Measurements from ENCODE around the gene APOBEC4. TPM values are rescaled to one million over a fixed set of nuclear protein-coding genes. Genes with fewer than 3 reads are reported as not detected.

Gene APOBEC4
- total and polyA plus RNA-seq, 2 of the 8 experiments (the other 6 are each of a cell fraction or from before 2014, with no cell fraction given), result not detected

DNA sequence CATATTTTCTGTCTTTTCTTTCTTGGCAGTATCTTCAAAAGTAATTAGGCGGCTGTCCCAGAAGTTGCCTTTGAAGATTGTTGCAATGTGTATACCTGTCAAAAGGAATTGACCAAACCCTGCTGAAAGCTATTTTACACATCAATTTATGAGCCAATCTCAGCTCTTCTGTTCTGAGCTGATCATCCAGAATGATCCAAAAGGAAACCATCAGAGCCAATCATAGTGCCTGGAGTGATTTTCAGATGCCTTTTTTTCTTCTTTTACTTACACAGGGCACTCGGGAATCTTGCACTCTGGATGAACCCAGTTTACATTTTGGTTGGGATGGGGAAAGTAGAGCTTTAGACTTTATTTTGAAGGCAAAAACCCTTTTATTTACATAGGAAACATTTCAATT is 21.8 kb upstream of the APOBEC4 start (continued):
- TF ChIP-seq, protein P1, sequence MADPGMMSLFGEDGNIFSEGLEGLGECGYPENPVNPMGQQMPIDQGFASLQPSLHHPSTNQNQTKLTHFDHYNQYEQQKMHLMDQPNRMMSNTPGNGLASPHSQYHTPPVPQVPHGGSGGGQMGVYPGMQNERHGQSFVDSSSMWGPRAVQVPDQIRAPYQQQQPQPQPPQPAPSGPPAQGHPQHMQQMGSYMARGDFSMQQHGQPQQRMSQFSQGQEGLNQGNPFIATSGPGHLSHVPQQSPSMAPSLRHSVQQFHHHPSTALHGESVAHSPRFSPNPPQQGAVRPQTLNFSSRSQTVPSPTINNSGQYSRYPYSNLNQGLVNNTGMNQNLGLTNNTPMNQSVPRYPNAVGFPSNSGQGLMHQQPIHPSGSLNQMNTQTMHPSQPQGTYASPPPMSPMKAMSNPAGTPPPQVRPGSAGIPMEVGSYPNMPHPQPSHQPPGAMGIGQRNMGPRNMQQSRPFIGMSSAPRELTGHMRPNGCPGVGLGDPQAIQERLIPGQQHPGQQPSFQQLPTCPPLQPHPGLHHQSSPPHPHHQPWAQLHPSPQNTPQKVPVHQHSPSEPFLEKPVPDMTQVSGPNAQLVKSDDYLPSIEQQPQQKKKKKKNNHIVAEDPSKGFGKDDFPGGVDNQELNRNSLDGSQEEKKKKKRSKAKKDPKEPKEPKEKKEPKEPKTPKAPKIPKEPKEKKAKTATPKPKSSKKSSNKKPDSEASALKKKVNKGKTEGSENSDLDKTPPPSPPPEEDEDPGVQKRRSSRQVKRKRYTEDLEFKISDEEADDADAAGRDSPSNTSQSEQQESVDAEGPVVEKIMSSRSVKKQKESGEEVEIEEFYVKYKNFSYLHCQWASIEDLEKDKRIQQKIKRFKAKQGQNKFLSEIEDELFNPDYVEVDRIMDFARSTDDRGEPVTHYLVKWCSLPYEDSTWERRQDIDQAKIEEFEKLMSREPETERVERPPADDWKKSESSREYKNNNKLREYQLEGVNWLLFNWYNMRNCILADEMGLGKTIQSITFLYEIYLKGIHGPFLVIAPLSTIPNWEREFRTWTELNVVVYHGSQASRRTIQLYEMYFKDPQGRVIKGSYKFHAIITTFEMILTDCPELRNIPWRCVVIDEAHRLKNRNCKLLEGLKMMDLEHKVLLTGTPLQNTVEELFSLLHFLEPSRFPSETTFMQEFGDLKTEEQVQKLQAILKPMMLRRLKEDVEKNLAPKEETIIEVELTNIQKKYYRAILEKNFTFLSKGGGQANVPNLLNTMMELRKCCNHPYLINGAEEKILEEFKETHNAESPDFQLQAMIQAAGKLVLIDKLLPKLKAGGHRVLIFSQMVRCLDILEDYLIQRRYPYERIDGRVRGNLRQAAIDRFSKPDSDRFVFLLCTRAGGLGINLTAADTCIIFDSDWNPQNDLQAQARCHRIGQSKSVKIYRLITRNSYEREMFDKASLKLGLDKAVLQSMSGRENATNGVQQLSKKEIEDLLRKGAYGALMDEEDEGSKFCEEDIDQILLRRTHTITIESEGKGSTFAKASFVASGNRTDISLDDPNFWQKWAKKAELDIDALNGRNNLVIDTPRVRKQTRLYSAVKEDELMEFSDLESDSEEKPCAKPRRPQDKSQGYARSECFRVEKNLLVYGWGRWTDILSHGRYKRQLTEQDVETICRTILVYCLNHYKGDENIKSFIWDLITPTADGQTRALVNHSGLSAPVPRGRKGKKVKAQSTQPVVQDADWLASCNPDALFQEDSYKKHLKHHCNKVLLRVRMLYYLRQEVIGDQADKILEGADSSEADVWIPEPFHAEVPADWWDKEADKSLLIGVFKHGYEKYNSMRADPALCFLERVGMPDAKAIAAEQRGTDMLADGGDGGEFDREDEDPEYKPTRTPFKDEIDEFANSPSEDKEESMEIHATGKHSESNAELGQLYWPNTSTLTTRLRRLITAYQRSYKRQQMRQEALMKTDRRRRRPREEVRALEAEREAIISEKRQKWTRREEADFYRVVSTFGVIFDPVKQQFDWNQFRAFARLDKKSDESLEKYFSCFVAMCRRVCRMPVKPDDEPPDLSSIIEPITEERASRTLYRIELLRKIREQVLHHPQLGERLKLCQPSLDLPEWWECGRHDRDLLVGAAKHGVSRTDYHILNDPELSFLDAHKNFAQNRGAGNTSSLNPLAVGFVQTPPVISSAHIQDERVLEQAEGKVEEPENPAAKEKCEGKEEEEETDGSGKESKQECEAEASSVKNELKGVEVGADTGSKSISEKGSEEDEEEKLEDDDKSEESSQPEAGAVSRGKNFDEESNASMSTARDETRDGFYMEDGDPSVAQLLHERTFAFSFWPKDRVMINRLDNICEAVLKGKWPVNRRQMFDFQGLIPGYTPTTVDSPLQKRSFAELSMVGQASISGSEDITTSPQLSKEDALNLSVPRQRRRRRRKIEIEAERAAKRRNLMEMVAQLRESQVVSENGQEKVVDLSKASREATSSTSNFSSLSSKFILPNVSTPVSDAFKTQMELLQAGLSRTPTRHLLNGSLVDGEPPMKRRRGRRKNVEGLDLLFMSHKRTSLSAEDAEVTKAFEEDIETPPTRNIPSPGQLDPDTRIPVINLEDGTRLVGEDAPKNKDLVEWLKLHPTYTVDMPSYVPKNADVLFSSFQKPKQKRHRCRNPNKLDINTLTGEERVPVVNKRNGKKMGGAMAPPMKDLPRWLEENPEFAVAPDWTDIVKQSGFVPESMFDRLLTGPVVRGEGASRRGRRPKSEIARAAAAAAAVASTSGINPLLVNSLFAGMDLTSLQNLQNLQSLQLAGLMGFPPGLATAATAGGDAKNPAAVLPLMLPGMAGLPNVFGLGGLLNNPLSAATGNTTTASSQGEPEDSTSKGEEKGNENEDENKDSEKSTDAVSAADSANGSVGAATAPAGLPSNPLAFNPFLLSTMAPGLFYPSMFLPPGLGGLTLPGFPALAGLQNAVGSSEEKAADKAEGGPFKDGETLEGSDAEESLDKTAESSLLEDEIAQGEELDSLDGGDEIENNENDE (IDR thresholded peaks at IDR 0.05; ENCODE audit: insufficient replicate concordance, low read length), result no peak
- no peak for TF ChIP-seq SP4 (IDR thresholded peaks at IDR 0.05; ENCODE audit: low read length)
- no peak for TF ChIP-seq NANOG (IDR thresholded peaks at IDR 0.05; ENCODE audit: insufficient read depth, low read depth, low read length, poor library complexity, severe bottlenecking)
- TF ChIP-seq JUN (IDR thresholded peaks at IDR 0.05; ENCODE audit: low read depth, low read length), result no peak
- TF ChIP-seq JUND (IDR thresholded peaks at IDR 0.05; ENCODE audit: low read length), result no peak
- TF ChIP-seq, protein P2, sequence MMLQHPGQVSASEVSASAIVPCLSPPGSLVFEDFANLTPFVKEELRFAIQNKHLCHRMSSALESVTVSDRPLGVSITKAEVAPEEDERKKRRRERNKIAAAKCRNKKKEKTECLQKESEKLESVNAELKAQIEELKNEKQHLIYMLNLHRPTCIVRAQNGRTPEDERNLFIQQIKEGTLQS (IDR thresholded peaks at IDR 0.05; ENCODE audit: insufficient read depth, low read depth, low read length), result no peak
- TF ChIP-seq SIX5 (IDR thresholded peaks at IDR 0.05; ENCODE audit: low read depth, low read length), result no peak
- no peak for TF ChIP-seq ATF2 (IDR thresholded peaks at IDR 0.05; ENCODE audit: low read length)
- TF ChIP-seq GABPA (IDR thresholded peaks at IDR 0.05; ENCODE audit: borderline replicate concordance, insufficient read depth, low read length), result no peak
